GM12873 (cell line): ENCODE measurements around the gene GPC1.

Experiments
- CTCF ChIP-seq: IDR thresholded peaks from 2 replicates; pipeline ENCODE4 v1.5.1; 2012; ENCODE audit warnings: low read depth, mild to moderate bottlenecking, moderate library complexity, low read length, control low read depth; ENCODE audit not compliant: insufficient read depth; ENCODE audit errors: missing control alignments

Gene GPC1

GRCh38 chr2:240467659-240468302 is 32.3 kb downstream of the GPC1 start:
- no peak for TF ChIP-seq CTCF

- no peak for TF ChIP-seq CTCF
These were observed 33.1 kb downstream of the GPC1 start for GRCh38 chr2:240468303-240469238.

GRCh38 chr2:240469239-240469636 is 33.8 kb downstream of the GPC1 start:
- TF ChIP-seq CTCF, result no peak

GRCh38 chr2:240469740-240470139 is 34.3 kb downstream of the GPC1 start:
- no peak for TF ChIP-seq CTCF

- TF ChIP-seq CTCF, result no peak
These were observed 36.8 kb downstream of the GPC1 start for GRCh38 chr2:240472078-240472790.

- no peak for TF ChIP-seq CTCF
These were observed 37.7 kb downstream of the GPC1 start for GRCh38 chr2:240473211-240473610.

- TF ChIP-seq CTCF, result no peak
These were observed 42.5 kb downstream of the GPC1 start for GRCh38 chr2:240477916-240478315.
